ENCODE results near the gene GHR.

- no peak for TF ChIP-seq CTCF (IDR thresholded peaks at IDR 0.05)
- TF ChIP-seq POLR2A (IDR thresholded peaks at IDR 0.05): no peak
- TF ChIP-seq EP300 (IDR thresholded peaks at IDR 0.05): no peak
Observed at GRCh38 chr5:42621662-42622061, 198.4 kb downstream of the GHR start.

All from stomach (tissue), 4 donors.